Calu3 (cell line): ENCODE data around the gene C6. TPM values are rescaled to one million over a fixed set of nuclear protein-coding genes. Genes with fewer than 3 reads are reported as not detected.

Source experiments
- BruUV-seq: library from RNA; stranded (reverse); fragments of 400-500 nt; replicated peaks from 2 replicates; lab custom pipeline; 2021; lab: Mats Ljungman, UMichigan
- CTCF ChIA-PET: fragments of 300-600 bp; sonication (Branson Sonifier 250); formaldehyde crosslinking; loops from one replicate; lab custom pipeline; 2022; ENCODE audit warnings: antibody characterized with exemption; lab: Charles Lee
- DNase-seq: peaks from one replicate; pipeline ENCODE4 v3.0.0; 2022
- H3K27ac Mint-ChIP-seq: one replicate; pipeline ENCODE4 v1.8.0; 2022; ENCODE audit warnings: mixed read lengths; ENCODE audit not compliant: unreplicated experiment
- H3K27me3 Mint-ChIP-seq: one replicate; pipeline ENCODE4 v1.8.0; 2022; ENCODE audit warnings: mixed read lengths; ENCODE audit not compliant: unreplicated experiment
- H3K36me3 Mint-ChIP-seq: one replicate; pipeline ENCODE4 v1.8.0; 2022; ENCODE audit warnings: mild to moderate bottlenecking, moderate library complexity, mixed read lengths; ENCODE audit not compliant: insufficient read depth, unreplicated experiment
- H3K4me1 Mint-ChIP-seq: one replicate; pipeline ENCODE4 v1.8.0; 2022; ENCODE audit warnings: mild to moderate bottlenecking, low read depth, mixed read lengths; ENCODE audit not compliant: unreplicated experiment
- H3K4me3 Mint-ChIP-seq: one replicate; pipeline ENCODE4 v1.8.0; 2022; ENCODE audit warnings: mild to moderate bottlenecking, low read depth, moderate library complexity, mixed read lengths; ENCODE audit not compliant: unreplicated experiment
- H3K9me3 Mint-ChIP-seq: one replicate; pipeline ENCODE4 v1.8.0; 2022; ENCODE audit warnings: low read depth, mixed read lengths; ENCODE audit not compliant: unreplicated experiment
- CTCF ChIP-seq: fragments of 200-600 bp; IDR thresholded peaks from one replicate; pipeline ENCODE4 v1.8.0; 2022; ENCODE audit warnings: antibody characterized with exemption; ENCODE audit not compliant: unreplicated experiment
- intact Hi-C: fragments of 100-400 bp; cut with micrococcal nuclease; formaldehyde crosslinking; loops from one replicate; pipeline ENCODE4 v1.10.0; 2022; ENCODE audit not compliant: unreplicated experiment
- total RNA-seq: library from RNA; stranded (reverse); gene quantifications from 2 replicates; pipeline ENCODE4 v1.2.3, GENCODE V29; 2022

The C6 gene
- total RNA-seq, 1 experiment from 2014 or later = not detected

DNA sequence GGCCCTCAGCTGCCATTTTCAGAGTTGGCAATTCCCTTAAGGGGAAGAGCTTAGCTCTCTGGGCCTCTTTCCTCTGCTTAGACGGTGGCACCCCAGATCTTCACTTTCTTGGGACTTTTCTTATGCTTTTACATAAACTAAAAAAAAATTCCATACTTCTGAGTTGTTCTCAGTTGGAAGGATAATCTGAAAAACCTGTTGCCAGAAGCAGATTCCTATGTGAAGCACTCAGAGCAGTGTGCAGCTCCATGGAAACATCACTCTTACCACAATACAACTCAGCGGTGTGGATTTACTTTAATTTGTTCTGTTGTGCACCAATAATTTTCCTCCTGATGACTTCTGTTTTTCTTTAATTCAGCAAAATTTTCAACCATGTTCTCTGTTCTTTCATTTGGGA, 98.1 kb downstream of the C6 start:
- Mint-ChIP-seq H3K4me1 (no peaks in the 10 kb centered on the region), H3K36me3 (no peaks in the 10 kb centered on the region), H3K27ac (no peak overlapping the region), H3K27me3 (no peaks in the 10 kb centered on the region), H3K9me3 (peaks cover 3% of the 10 kb centered on the region), H3K4me3 (no peak overlapping the region)
- CTCF ChIA-PET = no interaction called here
- BruUV-seq = no TSS peak
- intact Hi-C loops = no loop called here
- no peak for TF ChIP-seq CTCF
- DNase-seq = no peak

DNA sequence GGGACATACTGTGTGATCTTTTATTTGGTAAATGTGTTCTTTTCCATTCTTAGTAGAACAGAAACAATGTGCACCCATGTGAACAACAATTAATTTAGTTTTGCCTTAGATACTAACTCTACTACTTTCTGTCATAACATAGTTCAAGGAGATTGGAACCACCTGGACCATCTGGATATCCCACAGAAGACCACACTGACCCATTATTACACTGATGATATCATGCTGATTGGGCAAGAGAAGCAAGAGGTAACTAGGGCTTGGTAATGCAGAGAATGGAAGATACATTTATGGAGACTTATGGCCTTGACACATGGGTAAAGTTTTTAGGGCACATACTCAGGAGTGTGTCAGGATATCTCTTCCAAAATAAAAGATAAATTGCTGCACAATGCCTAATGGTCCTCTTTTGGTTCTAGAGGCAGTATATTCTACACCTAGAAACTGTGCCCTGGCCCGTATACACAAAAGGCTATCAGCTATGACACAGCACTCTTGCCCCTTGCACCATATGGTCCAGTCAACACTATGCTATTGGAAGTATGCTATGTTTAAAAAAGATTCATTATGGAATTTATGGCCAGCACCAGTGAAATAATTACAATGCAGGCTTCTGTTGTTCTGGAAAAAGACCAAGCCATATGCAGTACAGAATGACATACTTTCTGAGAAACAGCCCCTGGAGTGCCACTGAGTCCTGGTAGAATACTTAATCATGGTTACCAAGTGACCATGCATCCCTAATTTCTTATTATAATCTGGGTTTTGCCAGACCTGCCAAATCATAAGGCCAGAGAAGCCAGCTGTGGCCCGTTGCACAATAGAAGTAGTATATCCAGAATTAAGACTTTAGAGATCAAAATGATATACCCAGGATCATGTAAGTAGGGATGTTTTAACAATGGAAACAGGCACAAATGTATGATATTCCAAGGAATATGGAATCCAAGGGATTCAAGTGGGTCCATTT, 100.6 kb downstream of the C6 start:
- BruUV-seq = no TSS peak
- Mint-ChIP-seq H3K4me3 (no peak overlapping the region), H3K4me1 (no peaks in the 10 kb centered on the region), H3K36me3 (no peaks in the 10 kb centered on the region), H3K9me3 (peaks cover 3% of the 10 kb centered on the region), H3K27ac (no peak overlapping the region), H3K27me3 (no peaks in the 10 kb centered on the region)
- DNase-seq = no peak
- no peak for TF ChIP-seq CTCF
- intact Hi-C loops = no loop called here
- CTCF ChIA-PET = interaction anchor here (0.7 kb wide), 1 partner anchor 182 kb away, joined by 3 read pairs; no protein-coding TSS in a partner anchor

DNA sequence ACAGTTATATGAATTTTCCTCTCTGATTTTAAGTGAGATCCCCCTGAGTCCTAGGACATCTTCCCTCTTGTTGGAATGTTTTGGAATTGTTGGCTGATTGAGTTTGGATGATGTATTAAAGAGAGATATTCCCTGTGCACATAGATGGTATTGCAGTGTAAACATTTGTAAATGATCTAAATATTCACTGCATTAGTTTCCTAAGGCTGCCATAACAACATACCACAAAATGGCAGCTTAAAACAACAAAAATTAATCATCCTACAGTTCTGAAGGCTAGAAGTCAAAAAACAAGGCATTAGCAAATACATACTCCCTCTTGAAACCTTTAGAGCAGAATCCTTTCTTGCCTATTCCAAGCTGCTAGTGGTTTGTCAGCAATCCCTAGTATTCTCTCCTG, 104.1 kb downstream of the C6 start:
- CTCF ChIA-PET = no interaction called here
- Mint-ChIP-seq H3K9me3 (peaks cover 3% of the 10 kb centered on the region), H3K27me3 (no peaks in the 10 kb centered on the region), H3K4me3 (no peak overlapping the region), H3K27ac (no peak overlapping the region), H3K4me1 (no peaks in the 10 kb centered on the region), H3K36me3 (no peaks in the 10 kb centered on the region)
- no peak for DNase-seq
- no peak for TF ChIP-seq CTCF
- BruUV-seq = no TSS peak
- intact Hi-C loops = no loop called here

GRCh38 chr5:41102341-41102740, 111.0 kb downstream of the C6 start:
- H3K4me3 Mint-ChIP-seq = no peak overlapping the region
- no TSS peak for BruUV-seq
- no peak for DNase-seq
- H3K27ac Mint-ChIP-seq = no peak overlapping the region
- TF ChIP-seq CTCF = no peak
- intact Hi-C loops = no loop called here
- no peaks in the 10 kb centered on the region for H3K36me3 Mint-ChIP-seq
- H3K27me3 Mint-ChIP-seq = no peaks in the 10 kb centered on the region
- no peaks in the 10 kb centered on the region for H3K9me3 Mint-ChIP-seq
- CTCF ChIA-PET = no interaction called here
- no peaks in the 10 kb centered on the region for H3K4me1 Mint-ChIP-seq
